Limb (tissue), 2 donors: ENCODE measurements around the gene IGF2R.
"Not testable (repeated sequence)": the region's sequence is repeated elsewhere in the genome, so short reads cannot be mapped to it uniquely, and the experiment has no call there.

ENCODE experiments used
- DNase-seq, 2 donors: peaks; one replicate each; pipeline ENCODE4 v3.0.0-alpha.2; 2016; ENCODE audit errors: extremely low spot score in 2 of 2

IGF2R gene

GRCh38 chr6:160076009-160076408 is 107.1 kb downstream of the IGF2R start:
- no peak for DNase-seq

DNA sequence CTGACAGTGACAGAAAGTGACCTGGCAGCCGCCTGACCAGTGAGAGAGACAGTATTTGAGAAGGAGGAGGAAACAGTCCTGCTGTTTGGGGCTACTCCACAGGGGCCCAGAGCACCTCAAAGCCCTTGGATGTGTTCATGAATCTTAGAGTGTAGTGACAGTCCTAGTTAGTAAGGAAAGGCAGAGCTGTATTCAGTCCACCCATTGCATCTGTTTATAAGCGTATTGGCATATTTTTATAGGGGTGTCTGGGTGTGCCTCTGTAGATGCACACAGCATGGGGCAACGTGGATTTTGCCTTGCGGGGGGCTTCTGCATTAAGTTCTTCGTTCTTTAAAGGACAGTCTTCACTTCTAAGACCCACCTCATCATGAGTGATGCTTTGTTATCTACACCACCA is 108.1 kb downstream of the IGF2R start:
- no peak for DNase-seq

DNA sequence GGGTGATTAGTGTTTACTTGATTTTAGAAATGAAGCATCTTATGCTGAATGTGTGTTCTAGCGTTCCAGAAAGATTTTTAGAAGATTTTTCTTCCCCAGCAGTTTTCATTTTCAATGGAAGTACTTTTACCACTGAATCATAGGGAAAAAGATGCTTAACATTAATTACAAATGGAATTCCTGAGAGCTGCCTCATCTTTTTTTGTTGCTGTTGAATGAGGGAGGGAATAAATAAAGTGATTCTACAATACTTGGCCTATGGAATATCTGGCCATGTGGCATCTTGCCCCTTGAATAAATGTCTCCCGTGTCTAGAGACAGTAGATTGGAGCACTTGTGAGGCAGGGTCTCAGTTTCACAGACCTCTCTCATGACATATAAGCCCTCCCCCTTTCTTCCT is 108.6 kb downstream of the IGF2R start:
- no peak for DNase-seq

DNA sequence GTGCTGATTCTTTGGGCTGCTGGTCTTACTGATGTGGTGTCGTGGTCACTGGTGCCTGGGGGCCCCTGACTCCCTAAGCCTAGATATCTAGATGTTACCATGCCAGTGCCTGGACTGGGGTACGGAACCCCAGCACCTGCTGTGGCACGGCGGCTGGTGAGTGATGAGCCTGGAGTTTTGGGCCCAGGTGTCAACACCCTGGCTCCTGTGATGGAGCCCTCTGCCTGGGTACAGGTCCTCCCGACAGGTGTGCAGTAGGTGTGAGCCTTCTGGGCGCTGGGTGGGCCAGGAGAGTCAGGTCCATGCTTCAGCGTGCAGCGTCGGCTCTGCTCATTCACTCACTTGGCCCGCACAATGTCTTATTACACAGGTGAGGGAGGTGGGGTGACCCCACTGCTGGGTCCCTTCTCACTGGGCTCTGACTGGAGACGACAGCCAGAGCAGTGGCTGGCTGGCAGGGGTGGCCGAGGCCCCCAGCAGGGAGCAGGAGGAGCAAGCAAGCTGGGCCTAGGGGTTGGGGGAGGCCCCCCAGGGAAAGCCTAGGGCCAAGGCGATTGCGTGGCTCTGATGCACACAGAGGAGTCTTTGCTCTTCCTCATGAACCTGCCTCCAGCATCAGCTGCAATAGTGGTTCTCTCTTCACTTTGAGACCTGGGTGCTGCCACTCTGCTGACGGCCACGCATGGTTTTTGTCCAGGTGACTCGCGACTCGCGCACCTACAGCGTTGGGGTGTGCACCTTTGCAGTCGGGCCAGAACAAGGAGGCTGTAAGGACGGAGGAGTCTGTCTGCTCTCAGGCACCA is 110.2 kb downstream of the IGF2R start:
- DNase-seq: no peak

GRCh38 chr6:160079686-160080043 is 110.8 kb downstream of the IGF2R start:
- no peak for DNase-seq

DNA sequence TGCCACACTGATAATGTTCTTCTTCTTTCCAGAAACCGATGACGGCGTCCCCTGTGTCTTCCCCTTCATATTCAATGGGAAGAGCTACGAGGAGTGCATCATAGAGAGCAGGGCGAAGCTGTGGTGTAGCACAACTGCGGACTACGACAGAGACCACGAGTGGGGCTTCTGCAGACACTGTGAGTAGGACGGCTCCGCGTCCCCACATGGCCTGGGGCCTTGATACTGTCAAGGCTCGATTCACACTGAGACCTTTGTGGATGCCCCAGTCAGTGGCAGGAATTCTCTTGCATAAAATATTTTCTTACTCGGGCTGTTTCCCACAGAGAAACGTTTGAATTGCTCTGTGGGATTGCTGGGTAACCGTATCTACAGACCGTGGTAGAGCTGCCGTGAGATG is 111.2 kb downstream of the IGF2R start:
- no peak for DNase-seq

- DNase-seq: no peak
Measured at GRCh38 chr6:160081398-160081797, 112.5 kb downstream of the IGF2R start.

DNA sequence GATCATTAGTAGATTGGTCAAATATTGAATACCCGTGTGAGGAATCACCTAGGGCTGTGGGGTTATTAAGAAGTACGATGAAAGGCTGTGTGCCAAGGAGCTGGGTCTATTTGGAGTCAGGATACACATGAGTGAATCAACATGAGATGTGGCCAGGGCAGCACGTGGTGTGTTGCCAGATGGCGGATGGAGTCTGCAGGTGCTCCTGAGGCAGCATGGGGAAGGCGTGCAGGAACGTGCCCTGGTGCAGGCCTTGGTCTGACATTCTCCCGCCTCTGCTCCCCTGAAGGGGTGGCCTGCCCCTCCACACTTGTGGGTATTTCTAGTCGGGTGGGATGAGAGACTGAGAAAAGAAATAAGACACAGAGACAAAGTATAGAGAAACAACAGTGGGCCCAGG is 113.7 kb downstream of the IGF2R start:
- DNase-seq: no peak

DNA sequence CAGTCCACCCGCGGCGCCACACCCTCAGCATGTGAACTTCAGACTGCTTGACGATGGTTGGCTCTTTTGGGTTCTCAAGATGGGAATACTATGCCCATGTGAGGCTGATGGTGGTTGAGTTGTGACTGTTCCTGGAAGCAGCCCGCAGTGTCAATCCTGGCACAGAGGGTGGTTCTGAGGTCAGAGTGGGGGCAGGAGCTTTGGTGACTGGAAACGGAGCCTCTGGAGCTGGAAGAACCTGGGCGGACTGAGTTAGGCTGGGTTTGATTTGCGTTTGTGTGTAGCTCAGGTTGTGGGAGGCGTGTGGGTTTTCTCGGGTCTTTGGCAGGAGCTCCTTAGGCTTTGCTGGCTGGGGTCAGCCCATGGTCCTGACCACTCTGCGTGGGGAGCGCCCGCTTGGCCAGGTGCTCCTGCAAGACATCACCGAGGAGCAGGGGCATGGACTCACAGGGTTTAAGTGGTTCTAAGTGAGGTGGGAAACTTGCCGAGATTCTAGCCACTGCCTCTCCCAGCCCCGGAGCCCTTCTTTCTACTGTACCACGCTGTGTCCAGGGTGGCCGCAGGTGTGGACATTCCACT is 115.4 kb downstream of the IGF2R start:
- no peak for DNase-seq

GRCh38 chr6:160085226-160085625 is 116.3 kb downstream of the IGF2R start:
- no peak for DNase-seq

- no peak for DNase-seq
Measured at GRCh38 chr6:160085713-160086505, 117.0 kb downstream of the IGF2R start.

- DNase-seq: no peak
Measured at GRCh38 chr6:160086754-160087153, 117.9 kb downstream of the IGF2R start.

DNA sequence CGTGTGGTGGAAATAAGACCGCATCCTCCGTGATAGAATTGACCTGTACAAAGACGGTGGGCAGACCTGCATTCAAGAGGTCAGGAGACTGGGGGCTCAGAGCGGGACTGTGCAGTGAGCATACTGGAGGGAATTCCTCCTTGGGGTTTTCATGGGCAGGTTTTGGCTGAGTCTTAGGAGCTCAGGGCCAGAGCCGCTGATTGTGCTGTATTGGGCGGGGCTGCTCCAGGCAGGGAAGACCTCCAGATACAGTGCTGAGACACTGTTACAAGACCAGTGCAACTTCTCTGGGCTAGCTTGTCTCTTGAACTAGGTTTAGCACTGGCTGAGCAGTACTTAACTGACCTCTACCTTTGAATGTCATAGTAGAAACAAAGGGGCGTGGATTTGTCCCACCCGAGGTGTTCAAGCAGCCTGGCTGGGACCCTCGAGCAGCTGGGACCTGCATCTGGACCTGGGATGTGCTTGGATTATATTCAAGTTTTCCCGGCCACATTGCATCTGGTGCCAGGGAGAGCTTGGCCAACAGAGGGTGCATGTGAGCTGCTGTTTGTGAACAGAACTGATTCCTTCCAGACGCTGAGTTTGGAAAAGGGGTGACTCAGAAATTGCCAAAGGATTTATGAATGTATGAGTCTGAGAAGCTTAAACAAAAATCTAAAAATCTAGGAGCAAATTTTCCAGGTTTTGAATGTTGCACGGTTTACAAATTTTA is 119.3 kb downstream of the IGF2R start:
- peak; percentile 73 to 78 for DNase-seq

DNA sequence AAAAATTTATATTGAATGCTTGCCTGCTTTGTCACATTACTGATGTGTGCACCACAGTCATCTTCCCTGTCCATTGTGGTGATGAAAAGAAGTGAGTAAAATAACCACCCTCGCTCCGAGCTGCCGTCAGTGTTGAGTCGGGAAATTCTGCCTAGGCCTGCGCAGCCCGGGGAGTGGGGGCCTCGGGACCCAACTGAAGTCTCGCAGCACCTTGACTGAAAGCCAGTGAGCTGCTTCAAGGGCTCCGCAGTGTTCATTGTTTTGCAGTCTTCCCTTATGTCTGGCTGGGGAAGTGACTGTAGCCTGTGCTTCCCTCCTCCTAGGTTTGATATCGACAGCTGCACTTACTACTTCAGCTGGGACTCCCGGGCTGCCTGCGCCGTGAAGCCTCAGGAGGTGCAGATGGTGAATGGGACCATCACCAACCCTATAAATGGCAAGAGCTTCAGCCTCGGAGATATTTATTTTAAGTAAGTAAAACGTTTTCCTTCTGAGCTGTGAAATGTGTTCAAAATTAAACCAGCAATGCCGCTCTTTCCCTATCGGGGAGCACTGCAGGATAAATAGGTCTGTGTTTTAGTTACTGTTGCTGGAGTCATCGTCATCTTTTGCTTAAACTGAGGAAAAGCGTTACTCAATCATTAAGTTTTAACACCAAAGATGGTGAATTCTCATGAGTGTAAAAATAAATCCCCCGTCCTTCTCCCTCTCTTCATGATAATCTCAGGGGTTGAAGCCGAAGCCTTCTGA is 120.1 kb downstream of the IGF2R start:
- no peak for DNase-seq

- no peak for DNase-seq
Measured at GRCh38 chr6:160089534-160089897, 120.6 kb downstream of the IGF2R start.

DNA sequence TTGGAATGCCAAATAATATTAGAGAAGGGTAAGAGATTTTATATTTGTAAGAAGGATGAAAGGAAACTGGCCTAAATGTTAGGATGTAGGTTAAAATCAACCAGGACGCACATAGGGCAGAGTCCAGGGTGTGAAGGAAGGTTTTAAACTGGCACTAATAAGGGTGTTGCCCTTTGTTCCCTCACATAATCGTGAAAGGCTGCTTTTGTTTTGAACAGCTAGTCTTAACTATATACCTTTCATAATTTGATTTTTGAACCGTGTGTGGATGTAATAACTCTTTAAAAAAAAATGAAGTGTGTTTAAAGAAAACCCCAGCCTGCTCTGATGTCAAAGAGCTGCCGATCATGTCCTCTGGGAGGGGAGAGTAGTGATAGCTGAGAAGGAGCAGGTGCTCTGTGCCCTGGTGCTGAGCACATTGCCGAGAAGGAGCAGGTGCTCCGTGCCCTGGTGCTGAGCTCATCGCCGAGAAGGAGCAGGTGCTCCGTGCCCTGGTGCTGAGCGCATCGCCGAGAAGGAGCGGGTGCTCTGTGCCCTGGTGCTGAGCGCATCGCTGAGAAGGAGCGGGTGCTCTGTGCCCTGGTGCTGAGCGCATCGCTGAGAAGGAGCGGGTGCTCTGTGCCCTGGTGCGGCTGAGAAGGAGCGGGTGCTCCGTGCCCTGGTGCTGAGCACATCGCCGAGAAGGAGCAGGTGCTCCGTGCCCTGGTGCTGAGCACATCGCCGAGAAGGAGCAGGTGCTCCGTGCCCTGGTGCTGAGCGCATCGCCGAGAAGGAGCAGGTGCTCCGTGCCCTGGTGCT is 121.8 kb downstream of the IGF2R start:
- DNase-seq: not testable (repeated sequence)

- DNase-seq: not testable (repeated sequence)
Measured at GRCh38 chr6:160092176-160092575, 123.3 kb downstream of the IGF2R start.

- no peak for DNase-seq
Measured at GRCh38 chr6:160092602-160093001, 123.7 kb downstream of the IGF2R start.

- no peak for DNase-seq
Measured at GRCh38 chr6:160093061-160093460, 124.2 kb downstream of the IGF2R start.

- no peak for DNase-seq
Measured at GRCh38 chr6:160093946-160094345, 125.1 kb downstream of the IGF2R start.
